GM19043 (cell line): Measurements from ENCODE around the gene SLC22A6.

Experiments
- ATAC-seq: cut with Tn5 transposase; IDR thresholded peaks from one replicate; pipeline ENCODE4 v1.9.1; 2021; ENCODE audit warnings: low read depth; ENCODE audit not compliant: unreplicated experiment

SLC22A6 gene

DNA sequence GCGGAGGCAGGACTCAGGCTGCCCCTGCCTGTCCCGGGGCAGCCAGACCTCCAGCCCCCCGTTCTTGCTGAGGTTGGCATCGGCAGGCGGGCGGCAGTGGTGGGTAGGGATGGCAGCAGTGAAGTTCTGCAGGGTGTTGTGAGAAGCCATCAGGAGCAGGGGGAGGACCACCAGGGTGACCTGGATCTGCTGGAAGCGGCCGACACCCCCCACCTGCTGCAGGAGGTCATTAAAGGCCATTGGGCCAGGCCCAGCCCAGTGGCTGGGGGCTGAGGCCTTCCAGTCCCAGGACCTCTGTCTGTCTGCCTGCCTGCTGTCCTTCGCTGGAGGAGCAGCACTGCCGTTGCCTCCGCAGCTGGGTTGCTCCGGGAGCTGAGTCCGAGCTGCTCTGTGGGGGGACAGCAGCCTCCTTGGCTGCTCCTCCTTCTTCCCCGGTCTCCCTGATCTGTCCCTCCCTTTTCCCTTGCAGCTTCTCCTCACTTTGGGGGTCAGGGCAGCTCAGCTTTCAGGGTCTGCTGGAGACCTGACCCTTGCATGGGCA, at the start of gene SLC22A6:
TSS of gene SLC22A6 (minus strand) at position 517 of the 541 bp plus-strand sequence. CDS start at position 240, 277 bp downstream.
- ATAC-seq: no peak

DNA sequence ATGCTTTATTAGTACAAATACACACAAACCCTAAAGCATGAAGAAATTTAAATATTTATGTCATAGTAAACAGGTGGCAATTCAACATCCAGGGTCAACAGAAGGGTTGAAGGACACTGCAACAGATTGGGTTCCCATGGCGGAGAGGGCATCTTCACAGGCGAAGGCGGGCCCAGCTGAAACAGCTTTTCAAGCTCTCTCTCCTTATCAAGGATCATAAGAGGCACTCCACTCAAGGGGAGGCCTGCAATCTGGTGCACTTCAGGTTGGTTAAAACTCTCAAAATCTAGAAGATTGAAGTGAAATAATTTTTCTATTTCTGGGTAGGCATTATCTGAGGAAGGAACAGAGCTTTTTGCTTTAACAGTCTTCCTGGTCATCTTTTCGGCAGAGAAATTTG, 47.7 kb upstream of the SLC22A6 start:
- ATAC-seq: no peak

DNA sequence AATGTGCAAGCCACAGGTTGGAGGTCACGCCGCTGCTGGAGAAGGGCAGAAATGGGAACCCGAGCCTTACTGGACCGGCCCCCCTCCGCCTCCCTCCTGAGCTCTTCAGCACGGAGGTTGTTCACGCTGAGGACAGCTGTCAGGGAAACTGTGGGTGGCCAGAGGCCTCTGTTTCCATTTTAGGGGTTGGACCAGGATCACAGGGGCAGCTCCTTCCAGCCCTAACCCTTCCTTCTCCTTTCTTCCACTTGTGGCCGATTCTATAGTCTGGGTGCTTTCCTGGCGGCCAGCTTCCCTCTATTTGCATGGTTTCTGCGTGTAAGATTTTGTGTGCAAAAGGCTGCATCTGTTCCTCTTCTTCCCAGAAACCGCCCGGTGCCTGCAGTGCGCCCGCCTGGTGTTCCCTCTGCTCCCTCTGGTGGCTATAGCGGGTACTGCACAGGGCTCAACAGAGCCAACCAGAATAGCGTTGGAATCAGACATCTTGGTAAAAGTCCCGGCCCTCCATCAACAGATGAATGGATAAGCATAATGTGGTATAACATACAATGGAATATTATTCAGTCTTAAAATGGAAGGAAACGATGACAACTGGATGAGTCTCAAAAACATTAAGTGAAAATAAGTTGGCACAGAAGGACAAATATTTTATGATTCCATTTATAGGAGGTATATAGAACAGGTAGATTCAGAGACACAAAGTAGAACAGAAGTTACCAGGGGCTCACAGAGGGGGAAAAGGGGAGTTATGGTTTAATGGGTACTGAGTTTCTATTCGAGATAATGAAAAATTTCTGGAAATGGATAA, 39.3 kb upstream of the SLC22A6 start:
- ATAC-seq: no peak

DNA sequence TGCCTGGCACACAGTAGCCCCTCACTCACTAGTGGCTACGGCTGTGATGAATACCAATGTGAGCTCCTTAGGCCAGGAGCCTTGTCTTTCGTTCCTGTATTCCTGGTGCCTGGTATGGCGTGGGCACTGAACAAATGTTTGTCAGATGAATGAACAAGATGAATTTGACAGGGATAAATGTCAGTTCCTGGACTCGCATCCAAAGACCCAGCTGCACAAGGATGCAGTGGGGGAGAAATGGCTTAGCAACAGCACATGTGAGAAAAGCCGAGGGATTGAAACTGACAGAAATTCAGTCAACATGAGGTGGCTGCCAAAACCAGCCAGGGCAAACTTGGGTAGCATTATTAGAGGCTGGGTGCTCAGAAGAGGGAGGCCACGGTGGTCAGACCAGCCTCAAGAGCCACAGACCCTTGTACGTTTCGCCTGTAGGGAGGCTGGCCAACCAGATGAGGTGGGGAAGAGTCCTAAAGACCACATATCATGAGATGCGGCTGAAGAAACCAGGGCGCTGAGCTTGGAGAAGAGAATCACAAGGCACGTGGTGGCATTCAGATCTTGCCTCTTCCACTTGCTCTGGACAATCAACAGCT, 38.6 kb upstream of the SLC22A6 start:
- ATAC-seq: no peak

- ATAC-seq: no peak
Measured at GRCh38 chr11:63022441-63022840, 37.7 kb upstream of the SLC22A6 start.

DNA sequence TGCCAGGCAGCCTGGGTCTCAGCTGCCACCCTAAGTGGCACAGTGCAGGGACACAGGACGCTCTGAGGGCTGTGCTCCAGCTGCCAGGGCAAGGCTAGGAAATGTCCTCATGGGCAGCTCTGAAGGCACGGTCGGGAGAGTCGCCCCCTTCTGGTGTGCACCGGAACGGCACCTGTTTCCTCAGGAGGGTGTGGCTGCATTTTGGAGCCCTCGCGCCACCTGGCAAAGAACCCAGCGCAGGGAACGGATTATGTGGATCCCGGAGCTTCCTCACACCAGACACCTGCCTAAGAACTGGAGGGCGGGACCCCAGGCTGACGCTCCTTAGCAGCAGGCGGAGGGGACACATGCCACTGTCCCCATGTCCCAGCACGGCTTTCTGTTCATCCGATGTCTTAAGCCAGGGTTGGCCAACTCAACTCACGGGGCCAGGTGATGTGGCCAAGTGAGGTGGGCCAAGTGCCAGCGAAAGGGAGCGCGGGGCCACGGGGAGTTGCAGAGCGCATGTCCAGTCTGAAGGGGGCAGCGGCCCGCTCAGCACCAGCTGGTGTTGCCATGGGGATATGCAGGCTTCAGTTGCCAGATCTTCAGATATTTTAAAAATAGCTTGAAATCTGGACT, 36.0 kb upstream of the SLC22A6 start:
- ATAC-seq: no peak

GRCh38 chr11:63019506-63019905, 34.7 kb upstream of the SLC22A6 start:
- ATAC-seq: no peak

GRCh38 chr11:63017306-63017974, 32.7 kb upstream of the SLC22A6 start:
- no peak for ATAC-seq

GRCh38 chr11:63015521-63016215, 30.9 kb upstream of the SLC22A6 start, which contains the start of gene SLC22A8:
Gene SLC22A8, minus strand, starts transcription at chr11:63015841. Its CDS starts 883 bp downstream, at chr11:63014958.
- no peak for ATAC-seq

- ATAC-seq: no peak
Measured at GRCh38 chr11:63014408-63015055, 29.8 kb upstream of the SLC22A6 start.

DNA sequence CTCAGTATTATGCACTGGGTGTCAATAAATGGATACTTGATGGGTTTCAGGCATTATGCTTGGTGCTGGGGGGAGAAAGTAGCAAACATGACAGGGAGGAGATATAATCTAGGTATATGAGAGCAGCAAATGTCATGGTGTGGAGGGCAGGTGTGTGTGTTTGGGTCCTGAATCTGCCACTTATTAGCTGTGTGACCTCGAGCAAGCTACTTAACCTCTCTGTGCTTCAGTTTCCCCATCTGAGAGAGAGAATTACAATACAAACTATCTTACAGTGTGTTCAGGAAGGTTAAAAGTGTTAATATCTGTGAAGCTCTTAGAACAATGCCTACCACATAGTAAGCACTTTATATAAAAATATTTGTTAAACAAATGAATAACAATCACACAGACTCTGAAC, 28.1 kb upstream of the SLC22A6 start:
- ATAC-seq: no peak

GRCh38 chr11:63012430-63012829, 27.7 kb upstream of the SLC22A6 start:
- ATAC-seq: no peak

- ATAC-seq: no peak
Measured at GRCh38 chr11:63010934-63011439, 26.2 kb upstream of the SLC22A6 start.

- no peak for ATAC-seq
Measured at GRCh38 chr11:63007920-63008319, 23.2 kb upstream of the SLC22A6 start.

GRCh38 chr11:63001456-63001855, 16.7 kb upstream of the SLC22A6 start:
- ATAC-seq: no peak

DNA sequence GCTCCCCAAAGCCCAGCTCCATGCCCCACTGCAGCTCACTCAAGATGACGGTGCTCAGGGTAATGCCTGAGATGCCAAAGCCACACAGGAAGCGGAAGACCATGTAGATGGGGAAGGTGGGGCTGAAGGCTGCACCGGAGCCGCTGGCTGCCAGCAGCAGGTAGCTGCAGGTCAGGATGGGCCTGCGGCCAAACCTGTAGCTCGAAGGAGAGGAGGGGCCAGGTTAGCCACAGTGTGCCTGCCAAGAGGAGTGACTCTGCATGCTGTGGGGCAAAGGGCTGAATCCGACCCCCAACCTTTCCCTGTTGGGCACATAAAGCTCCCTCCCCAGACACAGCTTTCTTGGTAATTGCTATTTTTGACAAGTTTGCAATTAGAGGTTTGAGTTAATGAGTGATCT, 14.9 kb upstream of the SLC22A6 start:
- ATAC-seq: no peak

- ATAC-seq: no peak
Measured at GRCh38 chr11:62999156-62999555, 14.4 kb upstream of the SLC22A6 start.

DNA sequence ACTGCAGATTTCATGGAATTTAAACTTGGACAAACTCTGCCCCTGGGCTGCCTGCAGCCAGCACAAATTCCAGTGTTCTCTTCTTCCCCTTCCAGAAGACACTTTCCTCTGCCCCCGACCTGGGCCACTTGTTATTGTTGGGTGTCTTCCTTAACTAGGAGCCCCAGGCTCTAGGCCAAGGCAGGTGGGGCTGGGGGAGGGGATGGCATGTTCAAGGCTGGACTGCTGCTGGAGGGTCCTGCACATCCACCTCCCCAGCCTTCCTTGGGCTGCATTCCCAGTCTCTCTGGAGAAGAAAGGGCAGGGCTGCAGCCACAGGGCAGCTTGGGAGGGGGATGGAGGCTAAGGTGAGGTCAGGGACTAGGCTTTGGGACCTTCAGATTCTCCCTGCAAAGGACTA, 11.5 kb upstream of the SLC22A6 start:
- no peak for ATAC-seq

DNA sequence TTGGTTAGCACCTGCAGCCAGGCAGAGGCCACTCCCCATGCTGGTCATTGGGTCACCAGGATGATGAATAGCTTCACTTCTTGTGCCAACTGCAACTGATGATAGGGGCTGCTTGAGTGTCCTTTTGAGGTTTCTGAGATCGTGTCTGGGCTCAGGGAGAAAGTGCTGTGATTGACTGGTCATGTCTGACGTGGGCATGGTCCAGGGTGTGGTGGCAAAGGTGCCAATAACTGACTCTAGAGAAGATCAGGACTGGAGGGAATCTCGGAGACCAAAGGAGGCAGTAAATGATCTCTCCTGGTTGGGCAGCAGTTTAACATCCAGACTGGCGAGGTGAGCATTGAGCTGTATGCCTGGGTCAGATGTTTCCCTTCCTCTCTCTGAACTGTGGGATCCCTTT, 10.0 kb upstream of the SLC22A6 start:
- ATAC-seq: no peak

DNA sequence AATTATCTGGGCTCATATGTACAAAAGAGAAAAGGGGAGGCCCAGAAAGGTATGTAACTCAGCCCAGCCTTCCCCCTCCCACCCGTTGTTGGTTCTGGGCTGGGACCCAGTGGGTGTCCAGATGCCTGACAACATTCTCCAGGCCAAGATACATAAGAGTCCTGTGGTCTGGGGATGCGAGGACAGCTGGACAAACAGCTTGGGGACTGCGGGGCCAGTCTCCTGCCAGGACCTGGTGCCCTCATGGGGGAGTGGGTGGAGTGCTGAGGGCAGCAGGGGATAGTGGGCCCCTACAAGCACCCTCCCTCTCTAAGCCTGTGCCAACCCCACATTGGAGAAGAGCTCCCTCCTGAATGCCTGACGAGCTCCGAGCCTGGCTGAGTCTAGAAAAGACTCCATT, 3.5 kb upstream of the SLC22A6 start:
- ATAC-seq: no peak
